ENCODE results near the gene TFDP2.

TFDP2 gene

DNA sequence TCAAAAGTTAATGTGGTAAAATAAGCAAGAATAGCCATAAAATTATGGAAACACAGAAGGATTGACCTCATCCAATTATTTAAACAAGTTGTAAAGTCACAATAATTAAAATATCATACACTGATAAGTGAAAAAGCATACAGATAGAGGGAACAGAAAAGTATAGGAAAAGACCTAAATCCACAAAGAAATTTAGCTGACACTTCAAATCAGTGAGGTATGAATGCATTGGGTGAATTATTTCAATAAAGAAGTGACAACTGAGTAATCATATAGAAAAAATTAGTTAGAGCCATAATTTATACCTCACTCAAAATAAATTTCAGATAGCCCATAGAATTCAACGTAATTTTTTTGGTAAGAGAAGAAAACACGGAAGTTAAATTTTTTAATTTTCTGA, 25.1 kb downstream of the TFDP2 start:
- no peak overlapping the region for H3K27ac ChIP-seq
- TF ChIP-seq ZFX (IDR thresholded peaks at IDR 0.05; ENCODE audit: borderline replicate concordance) (no peak), CTCF (IDR thresholded peaks at IDR 0.05) (no peak)

- no peak overlapping the region for H3K27ac ChIP-seq
- no peak for TF ChIP-seq ZFX (IDR thresholded peaks at IDR 0.05; ENCODE audit: borderline replicate concordance)
Observed at GRCh38 chr3:142120707-142121106, 28.6 kb downstream of the TFDP2 start.

DNA sequence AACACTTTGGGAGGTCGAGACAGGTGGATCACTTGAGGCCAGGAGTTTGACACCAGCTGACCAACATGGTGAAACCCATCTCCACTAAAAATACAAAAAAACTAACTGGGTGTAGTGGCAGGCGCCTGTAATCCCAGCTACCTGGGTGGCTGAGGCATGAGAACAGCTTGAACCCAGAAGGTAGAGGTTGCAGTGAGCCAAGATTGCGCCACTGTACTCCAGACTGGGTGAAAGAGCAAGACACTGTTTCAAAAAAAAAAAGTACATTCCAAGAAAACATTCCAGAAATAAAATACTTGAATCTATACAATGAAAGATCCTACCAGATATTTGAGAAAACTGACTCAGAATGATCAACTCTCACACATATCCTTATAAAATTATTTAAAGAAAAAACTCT, 30.4 kb downstream of the TFDP2 start:
- TF ChIP-seq CTCF (IDR thresholded peaks at IDR 0.05) (no peak), ZFX (IDR thresholded peaks at IDR 0.05; ENCODE audit: borderline replicate concordance) (no peak)
- no peak overlapping the region for H3K27ac ChIP-seq

- TF ChIP-seq ZFX (IDR thresholded peaks at IDR 0.05; ENCODE audit: borderline replicate concordance) (no peak), CTCF (IDR thresholded peaks at IDR 0.05) (no peak)
- H3K27ac ChIP-seq = no peak overlapping the region
Observed at GRCh38 chr3:142117056-142117851, 32.1 kb downstream of the TFDP2 start.

- no peak for TF ChIP-seq ZFX (IDR thresholded peaks at IDR 0.05; ENCODE audit: borderline replicate concordance)
- TF ChIP-seq CTCF (IDR thresholded peaks at IDR 0.05) = no peak
- H3K27ac ChIP-seq = no peak overlapping the region
Observed at GRCh38 chr3:142115867-142116668, 33.3 kb downstream of the TFDP2 start.

DNA sequence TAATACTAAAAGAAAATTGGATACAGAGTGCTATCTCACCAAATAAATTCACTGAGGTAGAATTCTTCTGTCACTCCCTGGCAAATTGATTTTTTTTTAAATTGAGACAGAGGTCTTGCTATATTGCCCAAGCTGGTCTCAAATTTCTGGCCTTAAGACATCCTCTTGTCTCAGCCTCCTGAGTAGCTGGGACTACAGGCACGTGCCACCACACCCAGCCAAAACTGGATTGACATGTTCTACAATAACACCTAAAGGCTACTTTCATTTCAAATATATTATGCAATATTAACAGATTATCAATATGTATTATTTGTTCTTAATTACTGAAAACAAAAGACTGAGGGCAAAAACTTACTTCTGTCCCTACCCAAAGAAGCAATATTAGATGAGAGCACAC, 36.7 kb downstream of the TFDP2 start:
- no peak overlapping the region for H3K27ac ChIP-seq
- no peak for TF ChIP-seq ZFX (IDR thresholded peaks at IDR 0.05; ENCODE audit: borderline replicate concordance)

- TF ChIP-seq CTCF (IDR thresholded peaks at IDR 0.05) = no peak
- no peak for TF ChIP-seq ZFX (IDR thresholded peaks at IDR 0.05; ENCODE audit: borderline replicate concordance)
- H3K27ac ChIP-seq = no peak overlapping the region
Observed at GRCh38 chr3:142106548-142106947, 42.8 kb downstream of the TFDP2 start.

- H3K27ac ChIP-seq = no peak overlapping the region
- no peak for TF ChIP-seq ZFX (IDR thresholded peaks at IDR 0.05; ENCODE audit: borderline replicate concordance)
- no peak for TF ChIP-seq CTCF (IDR thresholded peaks at IDR 0.05)
Observed at GRCh38 chr3:142105991-142106390, 43.4 kb downstream of the TFDP2 start.

Data from 22Rv1 (cell line).